T47D (cell line): ENCODE data around the gene THAP3.
A peak's percentile ranks its signal among the peaks of the same experiment; 100 is the strongest.

Experiments
- DNase-seq, 2 experiments: peaks; one replicate each; pipeline versions ENCODE4 v3.0.0 to v3.0.0-alpha.2; 2011 to 2012; ENCODE audit warnings: low read depth in 1 of 2, low spot score in 1 of 2
- JUND ChIP-seq: IDR thresholded peaks from 2 replicates; pipeline ENCODE4 v1.6.1; 2012; ENCODE audit warnings: low read depth
- in situ Hi-C: cut with HindIII; loops from 2 replicates; pipeline ENCODE4 v1.10.0; 2016; ENCODE audit warnings: low sequenced_read_pairs, low pct_unique_long_range_greater_than_20kb

THAP3 gene

DNA sequence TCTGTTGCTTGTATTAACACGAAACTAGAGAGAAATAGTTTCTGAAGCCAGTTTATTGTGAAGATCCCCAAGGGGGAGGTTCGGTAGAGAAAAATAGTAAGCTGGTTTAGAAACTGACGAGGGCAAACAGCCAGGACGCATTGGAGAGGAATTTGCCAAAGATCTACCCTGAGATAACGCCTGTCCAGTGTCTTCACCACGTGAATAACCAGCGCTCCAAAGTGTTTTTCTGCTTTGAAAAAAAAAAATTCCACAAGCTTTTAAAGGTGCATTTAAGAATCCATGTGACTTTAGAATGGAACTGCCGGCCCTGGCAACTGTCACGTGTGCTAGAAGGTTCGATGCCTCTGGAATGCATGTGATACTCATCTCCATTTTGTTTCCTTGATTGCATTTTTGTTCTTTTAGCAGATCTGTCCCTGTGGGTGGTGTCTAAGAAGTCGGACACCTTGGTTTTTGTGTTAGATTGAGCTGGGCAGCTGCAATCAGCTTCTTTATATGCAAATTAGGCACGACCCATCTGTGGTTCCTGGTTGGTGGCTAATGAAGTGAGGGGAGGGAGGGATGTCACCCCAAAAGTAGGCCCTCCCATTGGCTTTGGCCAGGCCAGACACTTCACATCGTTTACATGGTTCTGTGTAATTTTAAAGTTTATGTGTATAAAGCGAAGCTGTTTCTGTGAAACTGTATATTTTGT, 1.3 kb upstream of the THAP3 start:
- in situ Hi-C loops: no loop called here
- DNase-seq: peak in 1 of 2 experiments; percentile 53
- TF ChIP-seq JUND: no peak

DNA sequence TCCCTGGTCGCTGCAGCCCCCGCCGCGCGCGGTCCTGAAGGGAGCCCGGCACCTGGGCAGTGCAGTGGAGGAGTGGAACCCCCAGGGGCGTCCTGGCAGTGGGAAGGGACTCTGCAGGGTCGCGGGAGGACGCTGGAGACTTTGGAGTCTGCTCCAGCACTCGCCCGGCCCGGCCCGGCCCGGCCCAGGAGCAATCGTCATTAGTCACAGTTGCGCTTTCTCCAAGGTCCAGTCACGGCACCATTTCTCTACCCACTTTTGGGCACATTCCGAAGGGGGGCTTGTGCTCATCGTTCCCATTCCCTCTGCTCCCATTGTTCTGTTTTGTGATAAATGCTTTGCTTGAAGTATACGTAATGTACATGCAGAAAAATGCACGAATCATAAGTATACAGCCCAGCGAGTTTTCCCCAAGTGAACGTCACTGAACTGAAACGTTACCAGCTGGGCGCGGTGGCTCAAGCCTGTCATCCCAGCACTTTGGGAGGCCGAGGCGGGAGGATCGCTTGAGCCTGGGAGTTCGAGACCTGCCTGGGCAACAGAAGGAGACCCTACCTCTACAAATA, 999 bp downstream of the THAP3 start:
- peak in 1 of 2 experiments; percentile 20 for DNase-seq
- in situ Hi-C loops: no loop called here
- no peak for TF ChIP-seq JUND

DNA sequence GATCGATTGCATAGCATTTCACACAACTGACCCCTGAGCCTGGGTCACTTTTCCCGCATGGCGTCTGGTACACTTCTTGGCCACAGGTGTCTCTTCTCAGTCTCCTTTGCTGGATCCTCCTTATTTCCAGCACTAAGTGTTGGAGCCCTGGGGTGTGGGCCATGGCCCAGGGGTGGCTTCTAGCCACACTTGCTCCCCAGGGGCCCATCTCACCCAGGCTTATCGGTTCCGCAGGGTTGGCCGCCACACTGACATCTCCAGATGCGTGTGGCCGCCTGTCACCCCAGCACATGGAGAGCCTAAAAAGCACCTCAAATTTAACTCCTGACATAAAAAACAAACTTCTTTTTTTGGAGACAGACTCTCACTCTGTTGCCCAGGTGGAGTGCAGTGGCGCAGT, 2.4 kb downstream of the THAP3 start:
- DNase-seq: no peak
- in situ Hi-C loops: no loop called here

DNA sequence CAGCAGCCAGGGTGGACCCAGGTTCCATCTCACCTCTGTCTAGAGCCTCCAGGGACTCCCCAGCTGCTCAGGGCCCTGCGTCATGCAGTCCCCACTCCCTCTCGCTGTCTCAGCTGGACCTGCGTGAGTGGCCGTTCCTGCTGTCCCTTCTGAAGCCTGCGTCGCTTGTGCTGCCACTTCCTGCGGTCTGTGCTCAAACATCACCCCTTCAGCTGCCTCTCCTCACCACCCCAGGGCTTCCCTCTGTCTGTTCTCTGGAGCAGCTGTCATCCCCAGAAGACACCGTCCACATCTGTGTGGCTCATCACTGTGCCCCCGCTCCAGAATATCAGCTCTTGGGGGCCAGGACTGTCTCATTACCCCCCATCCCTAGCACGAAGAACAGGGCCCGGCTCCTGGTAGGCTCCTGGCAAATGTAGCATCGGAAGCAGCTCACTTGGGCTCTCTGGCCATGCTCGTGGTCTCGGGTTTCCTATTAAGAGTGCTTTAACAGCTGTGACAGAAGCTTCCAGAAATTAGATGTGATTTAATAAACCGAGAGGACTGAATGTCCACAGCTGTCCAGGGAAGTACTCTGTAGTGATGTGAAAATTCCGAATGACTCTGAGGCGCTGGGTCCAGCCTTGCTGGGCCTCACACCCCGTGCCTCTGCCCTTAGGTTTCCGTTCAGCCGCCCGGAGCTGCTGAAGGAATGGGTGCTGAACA, 3.3 kb downstream of the THAP3 start:
- TF ChIP-seq JUND: no peak
- DNase-seq: no peak
- in situ Hi-C loops: no loop called here

More for the DNA sequence above, 2.4 kb downstream of the THAP3 start:
- no peak for TF ChIP-seq JUND

DNA sequence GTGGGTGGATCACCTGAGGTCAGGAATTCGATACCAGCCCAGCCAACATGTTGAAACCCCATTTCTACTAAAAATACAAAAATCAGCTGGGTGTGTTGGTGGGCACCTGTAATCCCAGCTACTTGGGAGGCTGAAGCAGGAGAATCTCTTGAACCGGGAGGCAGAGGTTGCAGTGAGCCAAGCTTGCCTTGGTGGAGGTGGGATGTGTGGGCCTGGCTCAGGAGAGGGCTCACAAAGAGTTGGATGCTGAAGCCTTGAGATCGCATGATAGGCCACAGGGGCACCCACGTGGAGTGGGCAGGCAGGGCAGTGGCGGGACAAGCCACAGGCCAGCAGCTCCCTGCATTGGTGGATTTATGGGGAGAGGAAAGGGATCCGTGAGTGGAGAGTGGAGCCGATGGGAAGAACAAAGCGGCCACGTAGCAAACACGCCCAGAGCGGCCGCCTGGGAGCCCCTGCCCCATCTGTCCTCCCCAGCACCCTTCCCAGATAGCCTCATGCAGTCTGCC, 4.4 kb downstream of the THAP3 start:
- TF ChIP-seq JUND: no peak
- DNase-seq: no peak

DNA sequence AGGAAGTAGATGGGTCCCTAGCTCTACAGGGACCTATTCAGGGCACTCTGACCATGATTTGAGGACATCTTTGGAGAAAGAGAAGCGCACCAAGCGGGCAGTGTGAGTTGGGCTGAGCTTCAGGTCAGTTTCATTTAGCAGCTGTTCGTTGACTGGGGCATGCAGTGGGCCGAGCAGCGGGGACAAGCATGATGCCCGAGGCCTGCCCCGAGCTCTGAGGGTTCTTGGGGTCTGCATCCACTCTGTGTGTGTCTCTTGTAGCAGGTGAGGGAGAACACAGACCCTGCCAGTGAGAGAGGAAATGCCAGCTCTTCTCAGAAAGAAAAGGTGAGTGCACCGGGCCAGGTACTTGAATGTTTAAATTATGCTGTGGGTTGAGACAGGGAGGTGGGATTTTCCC, 5.4 kb downstream of the THAP3 start:
- in situ Hi-C loops: no loop called here
- DNase-seq: no peak
- no peak for TF ChIP-seq JUND

More for the DNA sequence above, 4.4 kb downstream of the THAP3 start:
- in situ Hi-C loops: no loop called here

DNA sequence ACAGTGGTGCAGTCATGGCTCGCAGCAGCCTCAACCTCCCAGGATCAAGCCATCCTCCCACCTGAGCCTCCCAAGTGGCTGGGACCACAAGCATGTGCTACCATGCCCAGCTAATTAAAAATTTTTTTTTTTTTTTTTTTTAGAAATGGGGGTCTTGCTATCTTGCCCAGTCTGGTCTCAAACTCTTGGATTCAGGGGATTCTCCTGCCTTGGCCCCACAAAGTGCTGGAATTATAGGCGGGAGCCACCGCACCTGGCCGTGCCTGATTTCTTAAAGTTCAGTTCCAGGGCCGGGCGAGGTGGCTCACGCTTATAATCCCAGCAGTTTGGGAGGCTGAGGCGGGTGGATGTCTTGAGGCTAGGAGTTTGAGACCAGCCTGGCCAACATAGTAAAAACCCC, 6.4 kb downstream of the THAP3 start:
- in situ Hi-C loops: no loop called here

DNA sequence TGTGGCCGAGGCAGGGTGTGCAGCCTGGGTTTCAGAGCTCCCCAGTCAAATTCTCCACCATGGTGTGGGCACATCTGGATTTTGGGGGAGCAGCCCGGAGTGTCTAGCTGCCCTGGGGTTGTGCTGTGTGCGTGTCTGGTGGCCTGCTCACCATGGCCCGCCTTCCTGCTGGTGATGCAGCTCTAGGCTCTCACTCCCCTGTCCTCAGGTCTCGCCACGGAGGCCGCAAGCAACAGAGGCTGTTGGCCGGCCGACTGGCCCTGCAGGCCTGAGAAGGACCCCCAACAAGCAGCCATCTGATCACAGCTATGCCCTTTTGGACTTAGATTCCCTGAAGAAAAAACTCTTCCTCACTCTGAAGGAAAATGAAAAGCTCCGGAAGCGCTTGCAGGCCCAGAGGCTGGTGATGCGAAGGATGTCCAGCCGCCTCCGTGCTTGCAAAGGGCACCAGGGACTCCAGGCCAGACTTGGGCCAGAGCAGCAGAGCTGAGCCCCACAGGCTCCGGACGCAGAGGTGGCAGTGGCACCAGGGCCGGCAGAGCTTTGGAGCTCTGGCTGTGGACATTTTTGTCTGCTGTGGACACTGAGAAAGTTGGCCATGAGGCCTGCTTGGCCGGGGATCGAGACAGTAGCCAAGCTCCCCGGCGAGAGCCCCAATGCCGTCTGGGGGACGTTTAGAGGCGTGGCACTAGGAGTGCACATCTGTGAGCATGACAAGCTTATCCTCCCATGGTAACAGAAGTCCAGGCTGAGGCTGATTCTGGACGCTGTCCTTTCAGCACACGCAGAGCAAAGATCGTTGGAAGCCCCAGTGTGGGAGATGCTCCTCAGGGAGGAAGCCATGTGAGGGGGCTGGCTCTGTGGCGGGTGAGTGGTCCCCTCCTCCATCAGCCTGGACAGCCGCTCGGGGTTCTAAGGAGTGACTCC, 8.2 kb downstream of the THAP3 start:
- no peak for TF ChIP-seq JUND
- DNase-seq: no peak
- in situ Hi-C loops: no loop called here

More for the DNA sequence above, 6.4 kb downstream of the THAP3 start:
- no peak for DNase-seq
- no peak for TF ChIP-seq JUND

DNA sequence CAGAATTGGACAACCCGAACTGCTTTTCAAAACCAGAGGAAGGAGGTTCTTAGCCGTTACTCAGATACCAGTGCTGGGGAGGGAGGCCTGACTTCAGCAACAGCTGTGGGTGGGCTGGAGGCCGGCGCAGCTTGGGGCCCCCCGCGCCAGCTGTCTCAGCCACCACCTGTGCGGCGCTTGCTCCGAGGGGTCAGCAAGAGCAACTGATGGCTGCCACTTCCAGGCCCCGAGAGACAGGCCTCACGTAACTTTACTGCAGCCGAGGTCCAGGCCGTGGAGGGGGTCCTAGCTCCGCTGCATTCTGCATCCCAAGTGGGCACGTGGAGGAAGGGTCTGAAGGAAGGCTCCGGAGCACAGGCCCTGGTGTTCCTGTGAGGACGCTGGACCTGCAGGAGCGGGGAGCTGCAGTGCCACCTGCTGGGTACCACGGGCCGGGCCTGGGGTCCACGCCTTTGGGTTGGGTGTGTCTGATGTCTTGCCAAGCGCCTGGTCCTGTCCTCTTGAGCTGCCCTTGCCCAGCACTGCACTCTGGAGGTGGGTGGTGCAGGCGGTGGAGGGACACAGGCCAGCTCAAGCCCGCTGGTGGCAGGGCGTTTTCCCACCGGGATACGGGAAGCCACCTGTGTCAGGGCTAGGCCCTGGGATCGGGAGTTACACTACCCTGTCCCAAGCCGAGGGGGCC, 9.8 kb downstream of the THAP3 start:
- in situ Hi-C loops: no loop called here
- DNase-seq: peak; percentile 47 to 48
- no peak for TF ChIP-seq JUND

DNA sequence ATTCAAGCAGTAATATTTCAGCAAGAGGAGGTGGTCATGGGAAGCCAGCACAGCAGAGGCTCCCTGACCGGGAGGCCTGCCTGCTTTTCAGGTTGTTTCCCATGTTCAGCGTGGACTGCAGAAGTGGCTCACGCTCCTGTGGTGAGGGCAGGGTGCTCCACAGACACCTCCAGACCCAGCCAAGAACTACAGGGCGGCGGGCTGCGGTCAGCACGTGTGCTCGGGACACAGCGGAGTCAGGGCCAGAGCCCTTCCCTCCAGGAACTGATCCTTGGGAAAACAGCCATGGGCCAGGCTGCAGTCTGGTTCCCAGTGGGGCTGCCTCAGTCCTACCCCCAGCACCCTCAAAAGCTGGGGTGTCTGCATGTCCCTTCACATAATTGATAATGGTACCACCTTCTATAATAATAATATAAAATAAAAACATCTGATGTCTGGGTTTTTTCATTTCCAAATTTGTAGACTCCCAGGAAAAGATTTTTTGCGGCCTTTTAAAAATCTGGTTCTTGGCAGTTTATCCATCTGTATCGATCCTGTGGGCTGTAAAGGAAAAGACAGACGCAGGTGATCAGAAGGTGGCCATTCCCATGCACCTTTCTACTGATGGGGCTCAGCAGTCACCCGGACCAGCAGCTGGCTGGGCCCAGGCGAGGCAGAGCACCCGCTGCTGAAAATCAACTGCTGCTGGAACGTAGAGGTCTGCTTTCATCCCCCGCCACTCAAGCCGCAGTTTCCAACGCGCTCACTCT, 10.7 kb downstream of the THAP3 start:
- no peak for TF ChIP-seq JUND
- no peak for DNase-seq
- in situ Hi-C loops: no loop called here
